GM23338 (cell line): ENCODE measurements around the gene MORC2.

Experiments used
- CREB1 ChIP-seq: fragments of 250-450 bp; sonication (Bioruptor Pico); IDR thresholded peaks from 2 replicates; pipeline ENCODE4 v1.5.0; 2020; ENCODE audit warnings: low read depth, mild to moderate bottlenecking, moderate library complexity
- EZH2 ChIP-seq: fragments of 200-600 bp; sonication (generic); IDR thresholded peaks from one replicate; pipeline ENCODE4 v1.8.0; 2017; ENCODE audit warnings: antibody characterized with exemption, mild to moderate bottlenecking, low read depth; ENCODE audit not compliant: unreplicated experiment
- POLR2AphosphoS5 ChIP-seq: IDR thresholded peaks from 2 replicates; pipeline ENCODE4 v1.6.1; 2016; ENCODE audit warnings: antibody characterized with exemption, low read depth
- TF ChIP-seq, protein P1 (sequence below), 2 experiments: fragments of 200-600 bp in 1 of 2; sonication (generic) in 1 of 2; conservative IDR thresholded peaks; 2 replicates each; pipeline versions ENCODE4 v1.5.1 to v1.6.1; 2016 to 2017; ENCODE audit warnings: antibody characterized with exemption in 2 of 2, low read depth in 2 of 2, mild to moderate bottlenecking in 2 of 2, moderate library complexity in 1 of 2
- TF ChIP-seq, protein P2 (sequence below): IDR thresholded peaks from 2 replicates; pipeline ENCODE4 v1.6.1; 2016; ENCODE audit warnings: antibody characterized with exemption

DNA sequence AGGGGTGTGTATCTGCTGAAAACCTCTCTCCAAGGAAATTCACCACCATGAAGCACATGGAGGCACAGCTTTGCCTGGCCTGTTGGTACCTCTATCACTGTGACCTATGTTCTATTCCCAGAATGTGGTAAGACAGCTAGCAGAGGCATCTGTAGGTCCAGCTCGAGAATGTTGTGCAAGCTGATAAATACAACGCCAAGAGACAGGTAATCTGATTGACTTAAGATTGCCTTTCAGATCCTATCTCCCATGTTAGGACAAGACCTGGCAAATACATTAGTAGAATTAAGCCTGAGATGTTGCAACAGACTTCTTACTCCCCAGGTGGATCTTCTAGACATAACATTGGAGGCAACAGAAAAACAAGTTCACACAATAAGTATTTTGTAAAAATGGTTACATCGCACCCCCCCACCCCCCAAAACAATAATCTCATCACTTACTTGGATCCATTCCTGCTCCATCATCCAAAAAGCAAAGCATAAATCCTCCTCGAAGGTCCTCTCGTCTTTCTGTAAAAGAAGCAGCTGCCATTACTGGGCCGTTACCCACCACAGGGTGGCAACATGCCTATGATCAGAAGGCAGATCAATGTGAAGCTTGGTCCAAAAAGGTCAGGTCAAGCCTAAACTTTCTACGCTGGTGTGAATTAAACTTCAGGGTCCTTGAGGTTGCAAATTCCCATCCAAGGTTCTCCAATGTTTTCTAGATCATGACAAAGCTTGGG, 18.5 kb downstream of the MORC2 start:
- TF ChIP-seq, protein P1, sequence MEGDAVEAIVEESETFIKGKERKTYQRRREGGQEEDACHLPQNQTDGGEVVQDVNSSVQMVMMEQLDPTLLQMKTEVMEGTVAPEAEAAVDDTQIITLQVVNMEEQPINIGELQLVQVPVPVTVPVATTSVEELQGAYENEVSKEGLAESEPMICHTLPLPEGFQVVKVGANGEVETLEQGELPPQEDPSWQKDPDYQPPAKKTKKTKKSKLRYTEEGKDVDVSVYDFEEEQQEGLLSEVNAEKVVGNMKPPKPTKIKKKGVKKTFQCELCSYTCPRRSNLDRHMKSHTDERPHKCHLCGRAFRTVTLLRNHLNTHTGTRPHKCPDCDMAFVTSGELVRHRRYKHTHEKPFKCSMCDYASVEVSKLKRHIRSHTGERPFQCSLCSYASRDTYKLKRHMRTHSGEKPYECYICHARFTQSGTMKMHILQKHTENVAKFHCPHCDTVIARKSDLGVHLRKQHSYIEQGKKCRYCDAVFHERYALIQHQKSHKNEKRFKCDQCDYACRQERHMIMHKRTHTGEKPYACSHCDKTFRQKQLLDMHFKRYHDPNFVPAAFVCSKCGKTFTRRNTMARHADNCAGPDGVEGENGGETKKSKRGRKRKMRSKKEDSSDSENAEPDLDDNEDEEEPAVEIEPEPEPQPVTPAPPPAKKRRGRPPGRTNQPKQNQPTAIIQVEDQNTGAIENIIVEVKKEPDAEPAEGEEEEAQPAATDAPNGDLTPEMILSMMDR (conservative IDR thresholded peaks at IDR 0.05; ENCODE audit: low read depth in 2 of 2): peak in 1 of 2 experiments; percentile 34; a peak in 2 of 4 replicates
- TF ChIP-seq POLR2AphosphoS5 (no peak), EZH2 (no peak), CREB1 (no peak)
- TF ChIP-seq, protein P2, sequence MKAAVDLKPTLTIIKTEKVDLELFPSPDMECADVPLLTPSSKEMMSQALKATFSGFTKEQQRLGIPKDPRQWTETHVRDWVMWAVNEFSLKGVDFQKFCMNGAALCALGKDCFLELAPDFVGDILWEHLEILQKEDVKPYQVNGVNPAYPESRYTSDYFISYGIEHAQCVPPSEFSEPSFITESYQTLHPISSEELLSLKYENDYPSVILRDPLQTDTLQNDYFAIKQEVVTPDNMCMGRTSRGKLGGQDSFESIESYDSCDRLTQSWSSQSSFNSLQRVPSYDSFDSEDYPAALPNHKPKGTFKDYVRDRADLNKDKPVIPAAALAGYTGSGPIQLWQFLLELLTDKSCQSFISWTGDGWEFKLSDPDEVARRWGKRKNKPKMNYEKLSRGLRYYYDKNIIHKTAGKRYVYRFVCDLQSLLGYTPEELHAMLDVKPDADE: no peak
